ENCODE results near the gene QRSL1. TPM values are rescaled to one million over a fixed set of nuclear protein-coding genes. Genes with fewer than 3 reads are reported as not detected.
"Not testable (repeated sequence)": the region's sequence is repeated elsewhere in the genome, so short reads cannot be mapped to it uniquely, and the experiment has no call there.

The QRSL1 gene
- total RNA-seq, 2 donors from 2014 or later = 8.7 to 9.5 TPM

DNA sequence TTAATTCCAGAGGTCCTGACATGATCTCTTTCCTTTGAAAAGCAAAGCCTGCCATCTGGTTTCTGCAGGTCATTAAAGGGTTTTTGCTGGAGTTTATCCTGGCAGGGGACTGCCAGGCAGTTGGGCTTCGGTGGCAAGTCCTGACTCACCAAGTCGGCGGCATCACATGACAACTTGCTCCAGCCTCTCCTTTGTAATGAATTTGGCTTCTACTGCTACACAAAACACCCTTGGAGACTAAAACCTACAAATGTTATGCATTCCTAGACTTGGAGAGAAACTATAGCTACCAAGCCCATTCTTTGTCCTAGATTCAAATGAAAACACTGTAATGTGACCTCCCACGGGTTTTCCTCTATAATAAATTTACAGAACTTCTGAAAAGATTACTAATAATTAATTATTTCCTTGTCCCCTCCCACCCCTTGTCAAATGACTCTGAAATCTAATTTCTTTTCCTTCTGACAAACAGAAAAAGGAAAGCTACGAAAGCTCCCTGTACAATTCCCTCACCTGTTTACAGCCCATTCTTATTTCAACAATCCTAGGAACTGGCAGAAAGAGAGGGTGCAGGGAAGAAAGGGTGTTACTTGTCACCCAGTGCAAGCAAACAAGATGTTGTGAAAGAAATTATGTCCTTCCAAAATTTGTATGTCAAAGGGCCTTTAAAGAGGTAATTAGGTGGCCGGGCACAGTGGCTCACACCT lies 62.9 kb downstream of the QRSL1 start:
- Histone ChIP-seq H3K27ac (no peak overlapping the region), H3K36me3 (no peaks in the 10 kb centered on the region), H3K27me3 (replicated peaks; ENCODE audit: insufficient read depth) (no peaks in the 10 kb centered on the region), H3K4me1 (ENCODE audit: control insufficient read depth in 1 of 2, low read depth in 2 of 2) (peaks cover 8 to 13% of the 10 kb centered on the region in 2 donors), H3K9me3 (no peaks in the 10 kb centered on the region), H3K4me3 (peak overlapping the region; percentile 7)
- TF ChIP-seq, protein P1, sequence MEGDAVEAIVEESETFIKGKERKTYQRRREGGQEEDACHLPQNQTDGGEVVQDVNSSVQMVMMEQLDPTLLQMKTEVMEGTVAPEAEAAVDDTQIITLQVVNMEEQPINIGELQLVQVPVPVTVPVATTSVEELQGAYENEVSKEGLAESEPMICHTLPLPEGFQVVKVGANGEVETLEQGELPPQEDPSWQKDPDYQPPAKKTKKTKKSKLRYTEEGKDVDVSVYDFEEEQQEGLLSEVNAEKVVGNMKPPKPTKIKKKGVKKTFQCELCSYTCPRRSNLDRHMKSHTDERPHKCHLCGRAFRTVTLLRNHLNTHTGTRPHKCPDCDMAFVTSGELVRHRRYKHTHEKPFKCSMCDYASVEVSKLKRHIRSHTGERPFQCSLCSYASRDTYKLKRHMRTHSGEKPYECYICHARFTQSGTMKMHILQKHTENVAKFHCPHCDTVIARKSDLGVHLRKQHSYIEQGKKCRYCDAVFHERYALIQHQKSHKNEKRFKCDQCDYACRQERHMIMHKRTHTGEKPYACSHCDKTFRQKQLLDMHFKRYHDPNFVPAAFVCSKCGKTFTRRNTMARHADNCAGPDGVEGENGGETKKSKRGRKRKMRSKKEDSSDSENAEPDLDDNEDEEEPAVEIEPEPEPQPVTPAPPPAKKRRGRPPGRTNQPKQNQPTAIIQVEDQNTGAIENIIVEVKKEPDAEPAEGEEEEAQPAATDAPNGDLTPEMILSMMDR (IDR thresholded peaks at IDR 0.05) = no peak
- DNase-seq (ENCODE audit: low spot score) (no peak), ATAC-seq (ENCODE audit: insufficient number of reproducible peaks, low FRiP score, low read depth) (peak; percentile 62)

DNA sequence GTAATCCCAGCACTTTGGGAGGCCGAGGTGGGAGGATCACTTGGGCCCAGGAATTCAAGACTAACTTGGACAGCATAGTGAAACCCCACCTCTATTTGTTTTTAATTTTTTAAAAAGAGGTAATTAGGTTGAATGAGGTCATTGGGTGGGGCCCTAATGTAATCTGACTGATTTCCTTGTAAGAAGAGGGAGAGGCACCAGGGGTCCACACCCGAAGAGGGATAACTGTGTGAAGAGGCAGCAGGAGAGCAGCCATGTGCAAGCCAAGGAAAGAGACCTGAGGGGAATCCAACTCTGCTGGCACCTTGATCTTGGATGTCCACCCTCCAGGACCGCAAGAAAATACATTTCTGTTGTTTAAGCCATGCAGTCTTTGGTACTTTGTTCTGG lies 63.4 kb downstream of the QRSL1 start:
- no peak overlapping the region for H3K27ac ChIP-seq
- H3K36me3 ChIP-seq = no peaks in the 10 kb centered on the region
- ATAC-seq (ENCODE audit: insufficient number of reproducible peaks, low FRiP score, low read depth) (no peak), DNase-seq (ENCODE audit: low spot score) (no peak)
- TF ChIP-seq, protein P1 (IDR thresholded peaks at IDR 0.05) = no peak
- no peaks in the 10 kb centered on the region for H3K27me3 ChIP-seq (replicated peaks; ENCODE audit: insufficient read depth)
- H3K4me1 ChIP-seq (ENCODE audit: control insufficient read depth in 1 of 2, low read depth in 2 of 2) = peaks cover 8 to 13% of the 10 kb centered on the region in 2 donors
- H3K4me3 ChIP-seq = no peak overlapping the region
- H3K9me3 ChIP-seq = no peaks in the 10 kb centered on the region

DNA sequence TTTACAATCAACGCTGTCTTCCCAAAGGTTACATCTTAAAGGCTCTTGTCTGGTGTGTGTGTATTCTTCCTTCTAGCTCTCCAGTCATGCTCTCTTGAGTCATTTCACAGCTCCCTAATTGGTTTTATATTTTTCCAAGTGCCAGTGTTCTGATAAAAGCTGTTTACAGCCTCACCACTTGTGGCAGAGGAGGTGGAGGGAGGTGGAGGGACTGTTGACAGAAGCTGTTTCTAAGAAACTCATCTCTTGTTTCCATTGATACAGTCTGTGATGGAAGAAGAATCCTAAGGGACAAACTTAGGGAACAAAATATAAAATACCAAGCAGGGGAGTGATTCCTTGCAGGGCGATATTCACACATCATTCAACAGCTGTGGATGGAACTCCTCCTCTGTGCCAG lies 64.0 kb downstream of the QRSL1 start:
- ATAC-seq (ENCODE audit: insufficient number of reproducible peaks, low FRiP score, low read depth) (no peak), DNase-seq (ENCODE audit: low spot score) (no peak)
- Histone ChIP-seq H3K36me3 (no peaks in the 10 kb centered on the region), H3K27ac (no peak overlapping the region), H3K4me3 (no peak overlapping the region), H3K9me3 (no peaks in the 10 kb centered on the region), H3K27me3 (replicated peaks; ENCODE audit: insufficient read depth) (no peaks in the 10 kb centered on the region), H3K4me1 (ENCODE audit: control insufficient read depth in 1 of 2, low read depth in 2 of 2) (peaks cover 8 to 13% of the 10 kb centered on the region in 2 donors)
- TF ChIP-seq, protein P1 (IDR thresholded peaks at IDR 0.05) = no peak

DNA sequence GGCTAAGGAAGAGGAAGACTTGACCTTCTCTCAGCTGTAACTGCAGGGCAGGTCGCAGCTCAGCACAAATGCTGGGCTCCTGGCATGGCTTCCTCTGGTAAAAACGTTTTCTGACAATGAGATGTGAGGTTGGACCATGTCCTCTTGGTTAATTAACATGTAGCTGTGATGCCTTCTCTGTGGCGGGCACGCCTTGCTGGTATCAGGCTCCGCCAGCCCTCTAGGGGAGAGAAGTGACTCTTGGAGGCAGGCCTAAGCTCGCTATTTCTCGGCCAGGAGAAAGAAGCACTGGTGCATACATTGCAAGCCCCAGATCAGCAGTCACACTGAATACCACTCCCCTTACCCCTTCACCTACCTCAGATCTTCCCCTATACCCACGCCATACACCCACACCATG lies 65.0 kb downstream of the QRSL1 start:
- Histone ChIP-seq H3K4me3 (no peak overlapping the region), H3K27ac (no peak overlapping the region), H3K9me3 (no peaks in the 10 kb centered on the region), H3K4me1 (ENCODE audit: control insufficient read depth in 1 of 2, low read depth in 2 of 2) (peaks cover 8 to 13% of the 10 kb centered on the region in 2 donors), H3K27me3 (replicated peaks; ENCODE audit: insufficient read depth) (no peaks in the 10 kb centered on the region), H3K36me3 (no peaks in the 10 kb centered on the region)
- DNase-seq (ENCODE audit: low spot score) = no peak
- TF ChIP-seq, protein P1 (IDR thresholded peaks at IDR 0.05) = no peak
- no peak for ATAC-seq (ENCODE audit: insufficient number of reproducible peaks, low FRiP score, low read depth)

DNA sequence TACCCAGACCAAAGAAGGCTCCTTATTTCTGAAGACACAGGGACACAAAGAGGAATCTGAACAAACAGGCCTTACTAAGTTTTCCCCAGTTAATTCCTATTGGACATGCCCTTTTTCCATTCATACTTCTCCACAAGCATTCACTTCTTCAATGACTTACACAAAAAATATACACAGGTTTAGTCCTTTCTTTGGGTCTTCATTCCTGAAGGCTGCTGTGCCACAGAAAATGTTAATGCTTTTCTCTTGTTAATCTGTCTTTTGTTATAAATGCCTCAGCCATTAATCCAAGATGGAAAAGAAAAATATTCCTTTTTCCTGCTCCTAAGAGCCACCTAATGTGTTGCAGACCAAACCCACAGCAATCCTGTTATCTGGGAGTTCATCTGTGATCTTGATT lies 71.2 kb downstream of the QRSL1 start:
- TF ChIP-seq, protein P1 (IDR thresholded peaks at IDR 0.05) = no peak
- H3K4me1 ChIP-seq (ENCODE audit: control insufficient read depth in 1 of 2, low read depth in 2 of 2) = peaks cover 0 to 7% of the 10 kb centered on the region in 2 donors
- ATAC-seq (ENCODE audit: insufficient number of reproducible peaks, low FRiP score, low read depth) = no peak

DNA sequence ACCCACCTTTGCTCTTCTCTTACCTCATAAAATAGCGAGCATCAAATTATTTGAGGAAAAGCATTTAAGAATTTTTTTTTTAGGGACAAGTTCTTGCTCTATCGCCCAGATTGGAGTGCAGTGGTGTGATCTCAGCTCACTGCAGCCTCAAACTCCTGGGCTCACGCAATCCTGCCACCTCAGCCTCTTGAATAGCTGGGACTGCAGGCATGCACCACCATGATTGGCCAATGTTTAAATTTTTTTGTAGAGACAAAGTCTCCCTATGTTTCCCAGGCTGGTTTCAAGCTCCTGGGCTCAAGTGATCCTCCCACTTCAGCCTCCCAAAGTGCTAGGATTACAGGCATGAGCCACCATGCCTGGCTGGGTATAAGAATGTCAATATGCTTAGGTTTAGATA lies 71.8 kb downstream of the QRSL1 start:
- H3K36me3 ChIP-seq; ATAC-seq (ENCODE audit: insufficient number of reproducible peaks, low FRiP score, low read depth); H3K4me3 ChIP-seq; H3K27me3 ChIP-seq (replicated peaks; ENCODE audit: insufficient read depth); H3K4me1 ChIP-seq (ENCODE audit: control insufficient read depth in 1 of 2, low read depth in 2 of 2); H3K27ac ChIP-seq; H3K9me3 ChIP-seq; DNase-seq (ENCODE audit: low spot score): not testable (repeated sequence)

More for the DNA sequence above, 71.2 kb downstream of the QRSL1 start:
- no peak for DNase-seq (ENCODE audit: low spot score)
- Histone ChIP-seq H3K27me3 (replicated peaks; ENCODE audit: insufficient read depth) (no peaks in the 10 kb centered on the region), H3K4me3 (no peak overlapping the region), H3K27ac (no peak overlapping the region), H3K36me3 (no peaks in the 10 kb centered on the region), H3K9me3 (no peaks in the 10 kb centered on the region)

Measured in thoracic aorta (tissue), 2 donors.